Measurements from ENCODE around the gene CLOCK.

Gene CLOCK

DNA sequence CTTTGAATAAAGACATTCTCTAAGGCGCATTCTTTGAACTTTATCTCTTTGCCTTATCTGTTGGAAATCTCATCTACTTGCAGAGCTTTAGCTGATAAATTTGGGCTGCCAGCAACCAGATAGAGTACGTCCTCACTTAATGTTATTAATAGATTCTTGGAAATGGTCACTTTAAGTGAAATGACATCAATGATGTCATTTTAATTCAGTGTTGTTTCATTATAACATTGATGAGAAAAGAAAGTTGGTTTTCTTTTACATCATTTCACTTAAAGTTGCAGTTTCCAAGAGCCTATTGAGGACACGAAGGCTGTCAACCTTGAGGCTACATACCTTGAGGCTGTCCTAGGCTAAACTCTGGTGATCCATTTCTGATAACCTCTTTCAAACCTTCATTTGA lies 141.6 kb downstream of the CLOCK start:
- Histone ChIP-seq H3K36me3 (replicated peaks; ENCODE audit: low read depth, low read length) (peaks cover 46% of the 10 kb centered on the region), H3K4me2 (ENCODE audit: low read length) (no peak overlapping the region), H3K4me1 (ENCODE audit: low read length) (0 out of 2 replicates have a peak, but pooled peaks cover 5% of the 10 kb centered on the region), H3K27ac (ENCODE audit: low read length) (no peak overlapping the region), H3K9me3 (ENCODE audit: insufficient read depth, low read length) (no peaks in the 10 kb centered on the region), H2AFZ (ENCODE audit: low read depth, low read length) (no peak overlapping the region), H3K9ac (ENCODE audit: low read length) (no peak overlapping the region), H4K20me1 (ENCODE audit: insufficient read depth, low read length) (peaks cover 56% of the 10 kb centered on the region), H3K4me3 (ENCODE audit: low read length) (no peak overlapping the region), H3K27me3 (ENCODE audit: low read depth, low read length) (no peaks in the 10 kb centered on the region), H3K79me2 (ENCODE audit: low read length) (peaks cover 95% of the 10 kb centered on the region)
- TF ChIP-seq EZH2phosphoT487 (IDR thresholded peaks at IDR 0.05; ENCODE audit: low read depth) (no peak), CTCF (IDR thresholded peaks at IDR 0.05; ENCODE audit: low read depth, low read length) (no peak)

- H3K27ac ChIP-seq (ENCODE audit: low read length), result no peak overlapping the region
Measured at GRCh38 chr4:55399581-55399980, 147.1 kb downstream of the CLOCK start.

GRCh38 chr4:55398966-55399365 lies 147.7 kb downstream of the CLOCK start:
- Histone ChIP-seq H3K9me3 (ENCODE audit: insufficient read depth, low read length) (no peaks in the 10 kb centered on the region), H3K36me3 (replicated peaks; ENCODE audit: low read depth, low read length) (peaks cover 31% of the 10 kb centered on the region), H3K79me2 (ENCODE audit: low read length) (peaks cover 77% of the 10 kb centered on the region), H3K4me3 (ENCODE audit: low read length) (peak overlapping the region; percentile 93; the same call in 1 of the 2 replicates), H3K4me1 (ENCODE audit: low read length) (peaks cover 27% of the 10 kb centered on the region), H3K27ac (ENCODE audit: low read length) (no peak overlapping the region), H4K20me1 (ENCODE audit: insufficient read depth, low read length) (peaks cover 40% of the 10 kb centered on the region), H2AFZ (ENCODE audit: low read depth, low read length) (no peak overlapping the region), H3K9ac (ENCODE audit: low read length) (no peak overlapping the region), H3K4me2 (ENCODE audit: low read length) (peak overlapping the region; percentile 89), H3K27me3 (ENCODE audit: low read depth, low read length) (no peaks in the 10 kb centered on the region)
- TF ChIP-seq CTCF (IDR thresholded peaks at IDR 0.05; ENCODE audit: low read depth, low read length) (no peak), EZH2phosphoT487 (IDR thresholded peaks at IDR 0.05; ENCODE audit: low read depth) (no peak)

More at GRCh38 chr4:55399581-55399980, 147.1 kb downstream of the CLOCK start:
- H3K4me2 ChIP-seq (ENCODE audit: low read length), result peak overlapping the region; percentile 89
- H3K4me3 ChIP-seq (ENCODE audit: low read length), result no peak overlapping the region
- H3K9me3 ChIP-seq (ENCODE audit: insufficient read depth, low read length), result no peaks in the 10 kb centered on the region
- TF ChIP-seq CTCF (IDR thresholded peaks at IDR 0.05; ENCODE audit: low read depth, low read length), result no peak
- no peak for TF ChIP-seq EZH2phosphoT487 (IDR thresholded peaks at IDR 0.05; ENCODE audit: low read depth)
- H3K36me3 ChIP-seq (replicated peaks; ENCODE audit: low read depth, low read length), result peaks cover 34% of the 10 kb centered on the region
- no peak overlapping the region for H3K9ac ChIP-seq (ENCODE audit: low read length)
- H3K4me1 ChIP-seq (ENCODE audit: low read length), result peaks cover 24% of the 10 kb centered on the region
- H3K27me3 ChIP-seq (ENCODE audit: low read depth, low read length), result no peaks in the 10 kb centered on the region
- H3K79me2 ChIP-seq (ENCODE audit: low read length), result peaks cover 83% of the 10 kb centered on the region
- H4K20me1 ChIP-seq (ENCODE audit: insufficient read depth, low read length), result peaks cover 40% of the 10 kb centered on the region
- no peak overlapping the region for H2AFZ ChIP-seq (ENCODE audit: low read depth, low read length)

DNA sequence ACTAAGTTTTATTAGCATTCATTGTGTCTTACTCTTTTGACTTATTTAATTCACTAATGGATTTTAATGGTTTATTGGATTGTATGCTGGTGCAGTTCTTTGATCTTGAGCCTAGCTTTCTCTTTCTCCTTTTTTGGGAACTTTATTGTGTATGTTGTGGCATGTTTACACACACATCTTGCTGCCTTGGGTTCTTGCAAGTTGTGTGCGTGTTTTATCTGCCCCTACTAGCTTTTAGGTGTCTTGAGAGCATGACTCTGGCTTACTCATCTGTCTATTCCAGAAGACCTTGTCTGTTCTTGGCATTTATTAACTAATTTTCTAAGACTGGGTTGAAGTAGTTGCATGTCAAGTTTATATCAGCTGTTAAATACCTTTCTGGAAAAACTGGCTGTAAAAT lies 148.2 kb downstream of the CLOCK start:
- Histone ChIP-seq H3K27me3 (ENCODE audit: low read depth, low read length) (no peaks in the 10 kb centered on the region), H3K79me2 (ENCODE audit: low read length) (peaks cover 72% of the 10 kb centered on the region), H2AFZ (ENCODE audit: low read depth, low read length) (no peak overlapping the region), H3K9ac (ENCODE audit: low read length) (peak overlapping the region; percentile 91), H4K20me1 (ENCODE audit: insufficient read depth, low read length) (peaks cover 40% of the 10 kb centered on the region), H3K27ac (ENCODE audit: low read length) (peak overlapping the region; percentile 39), H3K4me1 (ENCODE audit: low read length) (peaks cover 32% of the 10 kb centered on the region), H3K36me3 (replicated peaks; ENCODE audit: low read depth, low read length) (peaks cover 27% of the 10 kb centered on the region), H3K4me3 (ENCODE audit: low read length) (peak overlapping the region; percentile 93), H3K4me2 (ENCODE audit: low read length) (peak overlapping the region; percentile 89), H3K9me3 (ENCODE audit: insufficient read depth, low read length) (no peaks in the 10 kb centered on the region)
- TF ChIP-seq EZH2phosphoT487 (IDR thresholded peaks at IDR 0.05; ENCODE audit: low read depth), result no peak
- TF ChIP-seq CTCF (IDR thresholded peaks at IDR 0.05; ENCODE audit: low read depth, low read length), result no peak

Data from OCI-LY3 (cell line).